ENCODE data around the gene PSMD14.
"Not testable (repeated sequence)": the region's sequence is repeated elsewhere in the genome, so short reads cannot be mapped to it uniquely, and the experiment has no call there.

The PSMD14 gene

DNA sequence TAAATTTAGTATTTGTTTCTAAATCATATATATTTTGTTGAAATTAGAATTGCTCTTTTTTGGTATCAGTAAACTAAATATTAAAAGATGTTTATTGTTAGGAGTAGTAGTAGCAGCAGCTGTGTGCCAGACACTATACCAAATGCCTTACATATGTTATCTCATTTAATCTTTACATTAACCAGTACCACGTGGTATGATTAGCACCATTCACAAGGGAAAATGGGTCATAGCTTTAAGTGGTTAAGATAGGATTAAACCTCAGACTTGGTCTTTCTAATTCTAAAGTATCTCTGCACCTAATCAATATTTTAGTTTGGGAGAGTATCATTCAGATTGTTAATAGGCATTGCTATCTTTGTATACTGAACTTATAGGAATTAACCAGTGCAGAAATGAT, 29.0 kb downstream of the PSMD14 start:
- DNase-seq (ENCODE audit: low spot score): no peak

DNA sequence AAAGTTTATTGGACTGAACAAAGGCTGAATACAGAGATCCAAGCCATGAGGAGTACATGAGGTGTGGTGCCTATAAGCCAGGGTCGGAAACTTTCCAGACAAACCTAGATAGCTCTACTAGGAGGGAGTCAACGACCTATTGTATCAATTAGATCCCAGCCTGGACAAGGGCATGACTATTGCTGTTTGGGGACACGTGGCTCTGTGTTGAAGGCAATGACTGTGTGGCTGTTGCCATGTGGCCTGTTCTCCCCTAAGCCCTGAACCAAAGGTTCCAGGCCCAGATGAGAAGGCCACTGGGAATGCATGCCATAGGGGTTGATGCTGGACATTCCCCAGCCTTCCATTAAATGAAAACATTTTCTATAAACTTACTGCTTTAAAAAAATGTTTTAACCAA, 31.3 kb downstream of the PSMD14 start:
- not testable (repeated sequence) for DNase-seq (ENCODE audit: low spot score)

DNA sequence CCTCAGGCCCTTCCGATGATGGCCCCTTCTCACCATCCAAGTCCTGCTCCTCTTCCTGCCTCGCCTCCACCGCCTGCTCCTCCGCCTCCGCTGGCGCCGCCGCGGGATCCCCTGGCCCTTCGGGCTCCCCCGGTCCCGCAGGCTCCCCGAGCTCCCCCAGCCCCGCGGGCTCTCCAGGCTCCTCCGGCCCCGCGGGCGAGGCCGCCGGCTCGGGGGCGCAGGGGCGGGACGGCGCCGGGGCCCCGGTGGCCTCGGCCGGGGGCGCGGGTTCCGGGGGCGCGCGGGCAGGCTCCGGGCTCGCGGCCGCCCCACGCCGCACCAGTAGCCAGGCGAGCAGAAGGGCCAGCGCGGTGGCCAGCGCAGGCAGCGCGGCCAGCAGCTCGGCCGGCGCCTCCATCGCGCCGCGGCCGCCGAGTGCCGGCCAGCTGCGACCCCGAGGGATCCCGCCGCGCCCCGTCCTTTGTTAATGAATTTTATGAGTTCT, 32.7 kb downstream of the PSMD14 start:
- not testable (repeated sequence) for DNase-seq (ENCODE audit: low spot score)

- DNase-seq (ENCODE audit: low spot score): no peak
Observed at GRCh38 chr2:161343235-161343634, 35.0 kb downstream of the PSMD14 start.

DNA sequence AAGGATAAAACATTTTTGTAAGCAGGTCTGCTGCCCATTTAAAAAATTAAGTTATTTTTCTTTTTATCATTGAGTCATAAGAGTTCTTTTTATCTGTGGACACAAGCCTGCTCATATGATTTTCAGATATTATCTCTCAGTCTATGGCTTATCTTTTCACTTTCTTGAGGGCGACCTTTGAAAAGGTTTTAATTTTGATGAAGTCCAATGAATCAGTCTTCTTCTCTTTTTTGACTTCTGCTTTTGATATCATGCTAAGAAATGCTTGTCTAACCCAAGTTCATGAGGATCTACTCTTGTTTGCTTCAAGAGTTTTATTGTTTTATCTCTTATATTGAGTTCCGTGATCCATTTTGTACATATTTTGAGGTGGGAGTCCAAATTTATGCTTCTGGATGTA, 36.5 kb downstream of the PSMD14 start:
- no peak for DNase-seq (ENCODE audit: low spot score)

DNA sequence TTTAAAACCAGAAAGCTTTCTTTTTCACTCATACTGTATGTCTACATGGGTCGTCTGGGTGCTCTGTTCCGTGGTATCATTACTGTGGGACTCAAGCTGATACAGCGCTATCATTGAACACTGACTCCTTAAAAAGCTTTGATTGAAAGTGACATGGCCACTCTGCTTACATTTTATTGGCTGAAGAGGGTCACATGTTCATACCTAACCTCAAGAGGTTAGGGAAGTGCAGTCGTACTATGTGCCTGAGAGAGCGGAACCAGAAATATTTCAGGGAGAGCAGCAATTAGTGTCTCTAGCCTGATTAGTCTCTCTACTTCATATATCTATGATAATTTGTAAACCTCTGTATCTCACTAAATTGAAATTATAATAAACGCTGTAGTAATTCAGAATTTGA, 43.5 kb downstream of the PSMD14 start:
- DNase-seq (ENCODE audit: low spot score): no peak

- no peak for DNase-seq (ENCODE audit: low spot score)
Observed at GRCh38 chr2:161352719-161353118, 44.5 kb downstream of the PSMD14 start.

DNA sequence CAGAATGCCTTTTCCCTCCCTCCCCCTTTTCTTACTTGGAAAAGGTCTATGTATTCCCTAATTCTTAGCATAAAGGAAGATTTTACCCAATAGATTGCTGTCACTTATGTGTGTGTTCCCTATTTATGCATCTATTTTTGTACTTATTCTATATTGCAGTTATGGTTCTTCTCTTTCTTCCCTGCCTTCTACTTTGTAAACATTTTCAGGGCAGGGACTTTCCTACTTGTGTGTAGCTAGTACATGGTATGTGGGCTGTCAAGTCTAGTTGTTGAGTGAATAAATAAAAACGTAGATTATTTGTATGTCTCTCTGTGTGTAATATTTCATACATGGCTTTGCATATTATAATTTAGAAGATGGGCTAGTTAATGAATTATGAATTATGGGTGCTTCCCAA, 45.3 kb downstream of the PSMD14 start:
- DNase-seq (ENCODE audit: low spot score): no peak

GRCh38 chr2:161354106-161354505, 45.9 kb downstream of the PSMD14 start:
- no peak for DNase-seq (ENCODE audit: low spot score)

DNA sequence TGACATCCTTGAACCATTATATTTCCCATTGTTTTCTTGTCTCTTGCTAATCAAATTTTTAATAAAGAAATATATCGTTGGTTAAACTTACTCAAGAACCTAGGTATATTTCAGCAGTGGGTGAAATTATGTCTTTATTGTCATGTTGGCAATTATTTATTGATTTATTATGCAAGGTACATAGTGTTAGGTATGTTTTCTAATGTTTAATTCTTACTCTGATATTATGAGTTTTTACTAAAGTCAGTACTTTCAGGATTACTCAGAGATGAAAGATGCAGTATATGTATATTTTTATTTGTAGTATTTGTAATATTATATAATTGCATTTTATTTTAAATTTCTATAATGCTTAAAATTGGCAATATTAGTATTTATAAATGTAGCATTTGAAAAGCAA, 46.9 kb downstream of the PSMD14 start:
- no peak for DNase-seq (ENCODE audit: low spot score)

- no peak for DNase-seq (ENCODE audit: low spot score)
Observed at GRCh38 chr2:161355983-161356382, 47.8 kb downstream of the PSMD14 start.

DNA sequence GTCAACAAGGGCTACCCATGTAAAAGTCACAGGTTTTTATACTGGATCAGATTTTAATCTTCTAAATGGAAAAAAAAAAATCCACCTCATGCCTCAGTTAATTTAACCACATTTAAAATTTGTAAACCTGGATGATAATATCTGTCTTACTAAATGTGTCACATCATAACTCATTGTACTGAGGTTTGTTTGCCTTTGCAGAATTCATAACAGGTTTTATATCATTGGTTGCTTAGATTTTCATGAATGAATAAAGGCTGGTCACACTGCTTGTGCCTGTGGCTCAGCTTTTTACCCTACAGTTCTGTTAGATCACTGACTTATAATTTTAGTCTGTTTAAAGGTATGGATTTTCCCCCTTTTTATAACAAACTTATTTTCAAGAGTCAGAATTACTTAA, 48.9 kb downstream of the PSMD14 start:
- no peak for DNase-seq (ENCODE audit: low spot score)

GRCh38 chr2:161358838-161359237, 50.6 kb downstream of the PSMD14 start:
- DNase-seq (ENCODE audit: low spot score): no peak

- DNase-seq (ENCODE audit: low spot score): not testable (repeated sequence)
Observed at GRCh38 chr2:161360095-161360654, 52.0 kb downstream of the PSMD14 start.

- DNase-seq (ENCODE audit: low spot score): no peak
Observed at GRCh38 chr2:161362568-161363166, 54.4 kb downstream of the PSMD14 start.

- DNase-seq (ENCODE audit: low spot score): no peak
Observed at GRCh38 chr2:161367675-161368074, 59.5 kb downstream of the PSMD14 start.

GRCh38 chr2:161369311-161369710, 61.1 kb downstream of the PSMD14 start:
- no peak for DNase-seq (ENCODE audit: low spot score)

GRCh38 chr2:161370981-161371380, 62.8 kb downstream of the PSMD14 start:
- DNase-seq (ENCODE audit: low spot score): no peak

- no peak for DNase-seq (ENCODE audit: low spot score)
Observed at GRCh38 chr2:161371869-161372268, 63.6 kb downstream of the PSMD14 start.

DNA sequence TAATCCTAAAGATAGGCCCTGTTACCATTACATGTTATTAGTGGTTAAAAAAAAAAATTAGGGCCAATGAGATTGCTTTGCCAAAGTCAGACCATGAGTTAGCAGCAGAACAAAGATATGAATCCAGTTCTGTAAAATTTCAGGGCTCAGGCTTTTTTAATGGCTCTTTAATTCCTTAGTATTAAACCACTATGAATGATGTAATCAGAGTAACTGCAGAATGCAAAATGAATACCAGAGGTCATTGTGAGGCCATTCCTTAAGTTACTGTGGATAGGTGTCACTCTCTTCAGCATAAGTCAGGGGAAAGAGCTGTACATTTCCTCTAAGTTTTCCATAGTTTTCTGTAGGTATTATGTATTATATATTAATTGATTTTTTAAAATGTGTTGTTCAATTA, 65.7 kb downstream of the PSMD14 start:
- DNase-seq (ENCODE audit: low spot score): no peak

DNA sequence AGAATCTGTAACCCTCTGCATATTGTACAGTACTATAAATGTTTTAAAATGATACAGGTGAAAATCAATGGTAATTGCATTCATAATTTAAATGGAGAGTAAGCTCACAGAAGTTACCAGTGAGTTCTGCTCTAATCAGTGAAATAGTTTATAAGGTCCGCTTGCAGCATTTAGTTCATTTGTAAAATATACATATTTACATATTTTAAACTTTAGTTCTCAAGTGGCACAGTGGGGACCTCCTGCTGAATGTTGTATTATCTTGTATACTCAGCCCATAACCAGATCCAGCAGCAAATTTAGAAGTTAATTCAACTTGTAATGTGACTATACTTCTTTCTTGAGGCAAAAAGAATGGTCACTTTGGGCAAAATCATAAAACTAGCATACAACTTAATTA, 66.2 kb downstream of the PSMD14 start:
- DNase-seq (ENCODE audit: low spot score): no peak

GRCh38 chr2:161379740-161380139, 71.5 kb downstream of the PSMD14 start:
- DNase-seq (ENCODE audit: low spot score): no peak

DNA sequence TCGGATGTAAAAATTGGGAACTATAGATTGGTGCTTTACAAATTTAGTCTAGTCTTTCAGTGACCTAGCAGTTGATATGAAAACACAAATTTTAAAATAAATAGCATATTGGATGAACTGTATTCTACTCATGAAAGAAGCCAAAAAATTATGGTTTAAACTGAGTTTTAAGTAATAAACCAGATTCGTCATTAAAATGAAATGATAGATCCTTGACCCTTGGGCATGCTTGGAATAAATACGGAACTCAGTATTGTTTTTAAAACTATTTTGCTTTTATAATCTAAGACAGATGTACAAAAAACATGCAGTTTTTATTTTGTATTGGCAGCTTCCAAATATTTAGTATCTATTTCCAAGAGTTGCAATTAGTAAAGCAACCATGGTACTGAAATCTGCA, 73.3 kb downstream of the PSMD14 start:
- DNase-seq (ENCODE audit: low spot score): no peak

DNA sequence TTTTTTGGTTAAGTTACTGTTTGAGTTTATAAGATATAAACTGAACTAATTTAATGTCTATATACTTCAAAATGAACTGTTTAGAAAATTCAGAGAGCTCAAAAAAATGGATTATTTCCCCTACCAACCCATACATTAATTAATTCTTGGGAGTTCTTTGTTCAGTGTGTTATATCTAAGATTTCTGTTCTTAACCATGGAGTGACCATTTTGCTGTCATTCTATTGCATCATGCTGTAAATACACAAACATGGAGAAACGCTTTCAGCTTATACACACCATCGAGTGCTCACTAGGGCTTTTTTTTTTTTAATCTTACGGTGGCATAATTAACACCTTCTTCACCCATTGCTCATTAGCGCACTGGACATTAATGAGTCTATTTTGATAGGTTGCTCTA, 74.5 kb downstream of the PSMD14 start:
- DNase-seq (ENCODE audit: low spot score): no peak
